ENCODE measurements around the gene AGAP1.

Gene AGAP1

GRCh38 chr2:235847576-235847975 lies 353.7 kb downstream of the AGAP1 start:
- no peak for DNase-seq (ENCODE audit: low read depth in 3 of 3)

GRCh38 chr2:235848055-235848454 lies 354.2 kb downstream of the AGAP1 start:
- no peak for DNase-seq (ENCODE audit: low read depth in 3 of 3)

- no peak for DNase-seq (ENCODE audit: low read depth in 3 of 3)
These were observed 355.1 kb downstream of the AGAP1 start for GRCh38 chr2:235848946-235849345.

DNA sequence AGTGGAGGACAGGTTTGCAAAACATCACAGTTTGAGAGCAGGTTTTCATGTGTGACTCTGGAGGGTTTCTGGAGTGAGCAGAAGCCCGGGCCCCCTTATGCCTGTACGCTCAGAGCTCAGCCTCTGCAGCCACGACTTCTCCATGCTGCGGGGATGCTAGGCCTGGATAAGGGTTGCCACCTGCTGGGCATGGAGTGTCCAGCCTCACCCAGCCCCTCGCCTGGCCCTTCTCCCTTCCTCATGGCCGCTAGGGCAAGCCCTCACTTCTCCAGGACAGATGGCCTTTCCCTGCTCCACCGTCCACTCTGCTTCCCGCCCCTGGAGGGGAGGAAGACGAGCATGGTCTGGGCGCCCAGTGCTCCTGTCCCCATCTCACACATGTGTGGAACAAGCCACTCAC lies 355.6 kb downstream of the AGAP1 start:
- no peak for DNase-seq (ENCODE audit: low read depth in 3 of 3)

DNA sequence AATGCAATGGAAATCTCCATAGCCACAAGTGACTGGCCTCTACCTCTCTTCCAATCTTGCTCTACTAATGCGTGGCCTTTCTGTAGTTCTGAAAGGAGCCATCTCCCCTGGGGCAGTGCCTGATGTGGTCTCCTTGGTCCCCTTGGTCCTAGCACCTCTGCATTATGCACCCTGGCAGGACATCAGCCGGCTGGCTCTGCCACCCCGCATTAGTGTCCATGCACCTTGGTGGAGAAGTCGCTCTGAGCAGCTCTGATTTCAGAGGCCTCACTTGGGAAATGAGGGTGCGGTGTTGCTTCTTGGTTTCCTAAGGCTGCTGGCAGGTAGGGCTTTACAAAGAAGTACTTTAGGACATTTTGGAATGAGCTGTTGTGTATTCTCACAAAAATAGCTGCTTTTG lies 356.4 kb downstream of the AGAP1 start:
- no peak for DNase-seq (ENCODE audit: low read depth in 3 of 3)

- no peak for DNase-seq (ENCODE audit: low read depth in 3 of 3)
These were observed 357.1 kb downstream of the AGAP1 start for GRCh38 chr2:235850771-235851551.

- DNase-seq (ENCODE audit: low read depth in 3 of 3) = no peak
These were observed 358.1 kb downstream of the AGAP1 start for GRCh38 chr2:235851828-235852525.

DNA sequence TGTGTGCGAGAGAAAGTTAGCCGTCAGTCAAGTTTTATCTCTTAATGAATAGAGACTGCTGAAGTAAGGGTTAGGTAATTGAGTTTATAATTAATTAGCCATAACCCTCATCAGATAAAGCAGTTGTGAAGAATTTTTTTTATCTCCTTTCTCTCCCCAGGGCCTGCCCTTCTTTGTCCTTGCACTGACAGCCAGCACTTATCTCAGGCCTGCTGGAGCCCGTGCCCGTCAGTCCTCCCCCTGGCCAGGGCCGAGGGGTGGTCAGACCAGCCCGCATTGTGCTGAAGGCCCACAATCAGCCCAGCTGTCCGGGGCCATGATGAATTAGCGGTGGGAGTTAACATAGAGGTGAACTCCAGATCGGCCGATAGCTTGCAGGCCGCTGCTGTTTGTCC lies 358.7 kb downstream of the AGAP1 start:
- no peak for DNase-seq (ENCODE audit: low read depth in 3 of 3)

- DNase-seq (ENCODE audit: low read depth in 3 of 3) = no peak
These were observed 360.4 kb downstream of the AGAP1 start for GRCh38 chr2:235854276-235854675.

DNA sequence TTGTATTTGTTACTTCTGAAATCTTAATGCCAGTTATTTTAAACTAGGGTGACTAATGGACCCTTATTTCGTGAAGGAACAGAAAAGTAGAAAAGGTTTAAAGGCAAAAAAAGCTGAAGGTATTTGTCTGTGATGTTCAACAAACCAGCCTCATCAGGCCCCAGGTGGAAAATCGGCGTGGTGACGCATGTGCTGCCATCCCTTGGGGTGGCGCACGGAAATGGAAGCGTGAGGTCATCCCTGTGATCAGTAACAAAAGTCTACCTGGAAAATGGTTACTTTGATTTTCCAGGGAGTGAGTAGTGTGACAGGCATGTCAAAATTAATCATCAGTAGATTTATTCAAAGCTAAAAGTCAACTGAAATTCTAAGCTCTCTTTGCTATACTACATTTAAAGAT lies 361.2 kb downstream of the AGAP1 start:
- DNase-seq (ENCODE audit: low read depth in 3 of 3) = no peak

- DNase-seq (ENCODE audit: low read depth in 3 of 3) = no peak
These were observed 362.5 kb downstream of the AGAP1 start for GRCh38 chr2:235856151-235856854.

- DNase-seq (ENCODE audit: low read depth in 3 of 3) = no peak
These were observed 363.8 kb downstream of the AGAP1 start for GRCh38 chr2:235857598-235857997.

- DNase-seq (ENCODE audit: low read depth in 3 of 3) = no peak
These were observed 365.0 kb downstream of the AGAP1 start for GRCh38 chr2:235858881-235859280.

- DNase-seq (ENCODE audit: low read depth in 3 of 3) = no peak
These were observed 365.8 kb downstream of the AGAP1 start for GRCh38 chr2:235859651-235860050.

DNA sequence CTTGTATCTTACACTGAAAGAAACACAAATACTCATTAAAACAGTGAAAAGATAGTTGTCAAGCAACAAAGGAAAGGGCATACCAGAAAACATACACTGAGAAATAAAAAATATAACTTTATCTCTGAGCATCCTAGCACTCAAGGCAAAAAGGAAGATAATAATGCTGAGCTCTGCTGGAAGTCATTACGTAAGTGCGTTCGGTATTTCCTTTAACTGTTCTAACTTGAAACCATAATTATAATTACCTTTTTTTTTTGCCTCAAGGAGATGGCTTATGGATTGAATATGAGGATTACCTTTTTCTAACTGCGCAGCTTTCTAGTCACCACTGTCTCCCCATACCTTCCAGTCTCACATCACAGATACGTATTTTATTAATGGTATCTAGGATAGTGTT lies 366.3 kb downstream of the AGAP1 start:
- no peak for DNase-seq (ENCODE audit: low read depth in 3 of 3)

- no peak for DNase-seq (ENCODE audit: low read depth in 3 of 3)
These were observed 367.0 kb downstream of the AGAP1 start for GRCh38 chr2:235860871-235861270.

DNA sequence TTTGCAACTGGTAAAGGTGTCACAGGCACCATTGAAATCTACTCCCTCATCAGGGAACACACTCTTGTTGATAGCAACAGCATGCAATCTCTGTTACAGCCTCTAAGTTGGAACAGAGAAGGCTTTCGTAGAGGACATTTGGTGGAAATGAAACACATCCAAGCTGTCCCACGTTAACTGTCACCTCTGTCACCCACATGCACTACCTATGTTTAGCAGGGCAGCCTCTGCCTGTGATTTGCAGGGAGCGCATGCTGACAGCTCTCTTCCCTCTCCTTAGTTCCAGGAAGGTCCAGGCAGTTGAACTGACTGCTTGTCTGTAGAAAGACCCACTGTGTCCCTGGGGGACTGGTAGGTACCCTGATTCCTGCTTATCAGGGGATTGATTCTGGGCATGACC lies 367.5 kb downstream of the AGAP1 start:
- DNase-seq (ENCODE audit: low read depth in 3 of 3) = no peak

DNA sequence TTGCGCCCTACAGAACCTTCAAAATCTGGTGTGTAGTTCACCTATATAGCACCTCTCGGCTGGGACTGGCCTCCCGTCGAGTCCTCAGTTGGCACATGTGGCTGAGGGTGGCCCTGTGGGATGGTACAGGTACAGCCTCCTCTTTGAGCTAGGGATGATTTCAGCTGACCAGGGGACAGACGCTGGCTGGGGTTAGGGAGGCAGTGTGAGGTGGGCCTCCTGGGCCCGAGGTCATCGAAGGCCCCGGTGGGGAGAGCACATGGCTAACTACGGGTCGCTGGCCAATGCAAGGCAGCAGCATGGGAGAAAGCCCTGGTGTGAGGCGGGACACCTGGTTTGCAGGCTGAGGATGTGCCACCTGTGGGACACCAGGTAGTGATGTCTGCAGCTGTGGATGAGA lies 369.6 kb downstream of the AGAP1 start:
- DNase-seq (ENCODE audit: low read depth in 3 of 3) = no peak

- DNase-seq (ENCODE audit: low read depth in 3 of 3) = no peak
These were observed 370.5 kb downstream of the AGAP1 start for GRCh38 chr2:235864302-235864701.

DNA sequence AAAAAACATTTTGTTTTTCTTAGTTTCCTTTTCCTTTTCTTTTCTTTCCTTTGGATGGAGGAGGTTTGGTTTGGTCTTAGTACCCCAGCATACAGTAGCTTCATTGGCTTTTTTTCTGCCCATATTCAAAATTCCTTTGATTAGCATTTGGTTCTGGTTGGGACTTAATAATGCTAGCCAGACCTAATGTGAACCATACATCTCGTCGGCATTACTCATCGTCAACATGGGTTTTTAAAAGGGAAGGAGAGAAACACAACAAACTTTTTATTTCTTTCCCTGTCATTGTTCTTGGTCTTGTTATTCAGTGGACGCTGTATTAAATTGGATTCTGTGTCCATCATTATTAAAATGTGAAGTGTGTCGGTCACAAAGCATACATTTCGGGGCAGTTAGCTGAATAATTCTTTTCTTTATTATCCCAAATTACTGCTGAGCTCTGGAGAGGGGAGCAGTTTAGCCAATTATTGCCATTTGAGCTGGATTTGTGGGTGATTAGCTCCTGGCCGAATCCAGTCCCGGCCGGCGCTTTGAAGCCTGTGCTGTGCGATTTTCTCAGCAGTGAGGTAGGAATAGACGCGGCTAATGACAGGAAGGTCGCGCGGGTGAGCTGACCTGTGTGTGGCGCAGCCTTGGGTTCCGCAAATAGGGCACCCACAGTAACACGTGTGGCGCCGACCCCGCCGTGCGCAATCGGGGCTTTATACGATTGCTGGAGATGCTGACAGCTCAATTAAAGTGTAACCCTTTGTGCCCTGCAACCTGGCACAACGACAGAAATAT lies 371.1 kb downstream of the AGAP1 start:
- DNase-seq (ENCODE audit: low read depth in 3 of 3) = no peak

DNA sequence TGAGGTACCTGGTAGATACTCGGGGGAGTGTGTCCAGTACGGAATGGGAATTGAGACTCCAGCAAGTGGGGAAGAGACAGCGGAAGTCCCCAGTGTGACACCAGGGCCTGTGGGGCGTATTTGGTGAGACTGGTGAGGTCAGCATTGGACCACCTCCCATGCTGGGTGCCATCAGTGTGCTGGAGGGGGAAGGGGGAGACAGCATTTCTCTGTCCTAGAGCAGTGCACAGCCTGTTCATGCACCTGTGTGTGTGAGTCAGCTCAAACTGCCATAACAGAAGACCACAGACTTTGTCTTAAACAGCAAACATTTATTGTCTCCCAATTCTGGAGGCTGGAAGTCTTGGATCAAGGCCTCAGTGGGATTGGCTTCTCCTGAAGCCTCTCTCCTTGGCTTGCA lies 372.5 kb downstream of the AGAP1 start:
- DNase-seq (ENCODE audit: low read depth in 3 of 3) = no peak

- DNase-seq (ENCODE audit: low read depth in 3 of 3) = no peak
These were observed 374.4 kb downstream of the AGAP1 start for GRCh38 chr2:235868224-235868623.

All from stimulated activated CD4-positive, alpha-beta T cell treated with anti-CD3 and anti-CD28 coated beads, TNF-alpha, amount 100 ng/mL, for 48 hours (primary cell).